ENCODE results near the gene RERE. TPM values are rescaled to one million over a fixed set of nuclear protein-coding genes. Genes with fewer than 3 reads are reported as not detected.

Gene RERE
- total and polyA plus RNA-seq, 12 donors, result 33.4 to 146 (median 72.7) TPM

DNA sequence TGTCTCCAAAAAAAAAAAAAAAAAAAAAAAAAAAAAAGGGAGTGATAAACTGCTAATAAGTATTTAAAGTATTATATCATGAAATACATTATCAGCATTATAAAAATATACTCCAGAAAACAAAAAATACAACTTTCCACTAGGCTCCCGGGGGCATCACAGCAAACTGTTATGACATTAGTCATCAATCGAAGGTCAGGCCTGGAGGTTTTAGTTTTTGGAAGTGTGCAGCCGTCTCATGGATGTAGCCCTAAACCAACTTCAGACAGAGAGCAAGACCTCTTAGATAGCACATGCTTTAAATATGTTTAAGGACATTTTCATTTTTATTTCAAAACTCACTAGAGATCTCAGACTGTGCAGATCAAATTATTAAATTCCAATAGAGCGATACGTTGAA lies 106.3 kb downstream of the RERE start:
- TF ChIP-seq POLR2A (IDR thresholded peaks at IDR 0.05), result no peak
- TF ChIP-seq, protein P1, sequence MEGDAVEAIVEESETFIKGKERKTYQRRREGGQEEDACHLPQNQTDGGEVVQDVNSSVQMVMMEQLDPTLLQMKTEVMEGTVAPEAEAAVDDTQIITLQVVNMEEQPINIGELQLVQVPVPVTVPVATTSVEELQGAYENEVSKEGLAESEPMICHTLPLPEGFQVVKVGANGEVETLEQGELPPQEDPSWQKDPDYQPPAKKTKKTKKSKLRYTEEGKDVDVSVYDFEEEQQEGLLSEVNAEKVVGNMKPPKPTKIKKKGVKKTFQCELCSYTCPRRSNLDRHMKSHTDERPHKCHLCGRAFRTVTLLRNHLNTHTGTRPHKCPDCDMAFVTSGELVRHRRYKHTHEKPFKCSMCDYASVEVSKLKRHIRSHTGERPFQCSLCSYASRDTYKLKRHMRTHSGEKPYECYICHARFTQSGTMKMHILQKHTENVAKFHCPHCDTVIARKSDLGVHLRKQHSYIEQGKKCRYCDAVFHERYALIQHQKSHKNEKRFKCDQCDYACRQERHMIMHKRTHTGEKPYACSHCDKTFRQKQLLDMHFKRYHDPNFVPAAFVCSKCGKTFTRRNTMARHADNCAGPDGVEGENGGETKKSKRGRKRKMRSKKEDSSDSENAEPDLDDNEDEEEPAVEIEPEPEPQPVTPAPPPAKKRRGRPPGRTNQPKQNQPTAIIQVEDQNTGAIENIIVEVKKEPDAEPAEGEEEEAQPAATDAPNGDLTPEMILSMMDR (IDR thresholded peaks at IDR 0.05), result no peak
- WGBS, 4 donors, result 33 to 43% (median 36%) methylated on average over 5 of the region's 5 CpGs
- intact Hi-C loops (cut with DNase I), result no loop called here
- Histone ChIP-seq H3K4me3 (no peak overlapping the region), H3K4me1 (replicated peaks in 1 of 2) (peaks cover 31 to 45% of the 10 kb centered on the region in 2 donors), H3K27ac (peak overlapping the region in 3 of 5 donors; percentile 61 to 78 (median 76)), H3K27me3 (no peaks in the 10 kb centered on the region), H3K9me3 (replicated peaks in 1 of 3) (no peaks in the 10 kb centered on the region), H3K36me3 (replicated peaks in 1 of 2) (no peaks in the 10 kb centered on the region)
- peak in 4 of 7 donors; percentile 37 to 45 (median 43) for DNase-seq

DNA sequence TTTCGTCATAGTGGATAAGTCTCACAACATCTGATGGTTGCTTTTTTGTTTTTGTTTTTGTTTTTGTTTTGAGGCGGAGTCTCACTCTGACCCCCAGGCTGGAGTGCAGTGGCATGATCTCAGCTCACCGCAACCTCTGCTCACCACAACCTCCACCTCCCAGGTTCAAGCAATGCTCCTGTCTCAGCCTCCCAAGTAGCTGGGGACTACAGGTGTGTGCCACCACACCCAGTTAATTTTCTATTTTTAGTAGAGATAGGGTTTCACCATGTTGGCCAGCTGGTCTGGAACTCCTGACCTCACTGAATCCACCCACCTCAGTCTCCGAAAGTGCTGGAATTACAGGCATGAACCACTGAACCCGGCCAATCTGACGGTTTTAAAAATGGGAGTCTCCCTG lies 109.2 kb downstream of the RERE start:
- 96 to 99% (median 97%) methylated on average over 6 of the region's 6 CpGs for WGBS, 4 donors
- Histone ChIP-seq H3K9me3 (replicated peaks in 1 of 3) (no peaks in the 10 kb centered on the region), H3K4me1 (replicated peaks in 1 of 2) (peaks cover 34 to 50% of the 10 kb centered on the region in 2 donors), H3K27me3 (no peaks in the 10 kb centered on the region), H3K36me3 (replicated peaks in 1 of 2) (no peaks in the 10 kb centered on the region), H3K4me3 (no peak overlapping the region), H3K27ac (no peak overlapping the region)
- no peak for DNase-seq
- TF ChIP-seq, protein P1 (IDR thresholded peaks at IDR 0.05), result no peak
- TF ChIP-seq POLR2A (IDR thresholded peaks at IDR 0.05), result no peak
- intact Hi-C loops (cut with DNase I), result no loop called here

DNA sequence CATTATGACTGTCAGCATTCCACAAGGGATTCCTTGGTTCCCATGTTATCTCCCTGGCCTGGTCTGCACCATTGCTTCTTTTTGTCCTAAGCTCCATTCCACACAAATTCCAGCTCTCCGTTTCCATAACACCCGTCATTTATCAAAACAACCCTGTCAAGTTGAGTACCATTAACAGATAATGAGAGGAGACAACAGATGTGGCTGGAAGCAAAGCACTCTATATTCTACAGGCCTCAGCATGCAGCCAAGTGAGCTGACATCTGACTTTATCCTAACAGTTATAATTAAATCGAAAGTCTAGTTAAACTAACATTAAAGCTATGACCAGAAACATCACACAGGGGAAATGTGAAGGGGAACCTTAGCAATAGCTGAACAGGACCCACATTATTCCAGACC lies 110.4 kb downstream of the RERE start:
- Histone ChIP-seq H3K36me3 (replicated peaks in 1 of 2) (no peaks in the 10 kb centered on the region), H3K4me3 (no peak overlapping the region), H3K4me1 (replicated peaks in 1 of 2) (peaks cover 24 to 45% of the 10 kb centered on the region in 2 donors), H3K27ac (peak overlapping the region in 1 of 5 donors; percentile 28), H3K27me3 (no peaks in the 10 kb centered on the region), H3K9me3 (replicated peaks in 1 of 3) (no peaks in the 10 kb centered on the region)
- no peak for DNase-seq
- WGBS, 4 donors, result 36 to 58% (median 44%) methylated on average over 3 of the region's 3 CpGs
- intact Hi-C loops (cut with DNase I), result no loop called here
- TF ChIP-seq, protein P1 (IDR thresholded peaks at IDR 0.05), result no peak
- no peak for TF ChIP-seq POLR2A (IDR thresholded peaks at IDR 0.05)

DNA sequence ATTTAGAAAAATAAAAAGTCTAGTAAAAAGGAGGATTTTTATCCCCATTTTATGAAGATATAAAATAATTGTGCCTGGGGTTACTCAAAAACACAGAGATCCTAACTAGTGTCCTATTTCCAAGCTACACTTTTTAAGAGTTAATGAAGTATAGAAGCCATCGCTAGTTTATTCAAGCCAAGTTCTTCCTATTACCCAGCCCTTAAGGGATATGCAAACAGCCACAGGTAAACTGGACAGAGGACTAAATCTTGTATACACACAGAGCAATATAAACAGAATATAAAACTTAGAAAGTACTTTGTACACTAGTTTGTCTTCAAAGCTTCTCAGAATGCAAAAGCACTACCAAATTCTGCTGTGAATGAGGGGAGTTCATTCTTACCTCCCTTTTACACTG lies 111.1 kb downstream of the RERE start:
- no peak overlapping the region for H3K27ac ChIP-seq

More for the DNA sequence above, 111.1 kb downstream of the RERE start:
- Histone ChIP-seq H3K36me3 (replicated peaks in 1 of 2) (no peaks in the 10 kb centered on the region), H3K4me1 (replicated peaks in 1 of 2) (peaks cover 24 to 45% of the 10 kb centered on the region in 2 donors), H3K27me3 (no peaks in the 10 kb centered on the region), H3K4me3 (no peak overlapping the region), H3K9me3 (replicated peaks in 1 of 3) (no peaks in the 10 kb centered on the region)
- 95 to 96% (median 96%) methylated on average over 1 of the region's 1 CpG for WGBS, 4 donors
- TF ChIP-seq POLR2A (IDR thresholded peaks at IDR 0.05), result no peak
- TF ChIP-seq, protein P1 (IDR thresholded peaks at IDR 0.05), result no peak
- intact Hi-C loops (cut with DNase I), result no loop called here
- no peak for DNase-seq

All from adrenal gland (tissue), 12 donors.